NCI-H524 treated with DMSO at 0.1 percent for 48 hours (cell line): Measurements from ENCODE around the gene GSDME.
"Not testable (repeated sequence)": the region's sequence is repeated elsewhere in the genome, so short reads cannot be mapped to it uniquely, and the experiment has no call there.

ENCODE experiments used
- DNase-seq: peaks from one replicate; lab custom pipeline; 2025; lab: John Stamatoyannopoulos, UW

GSDME gene

DNA sequence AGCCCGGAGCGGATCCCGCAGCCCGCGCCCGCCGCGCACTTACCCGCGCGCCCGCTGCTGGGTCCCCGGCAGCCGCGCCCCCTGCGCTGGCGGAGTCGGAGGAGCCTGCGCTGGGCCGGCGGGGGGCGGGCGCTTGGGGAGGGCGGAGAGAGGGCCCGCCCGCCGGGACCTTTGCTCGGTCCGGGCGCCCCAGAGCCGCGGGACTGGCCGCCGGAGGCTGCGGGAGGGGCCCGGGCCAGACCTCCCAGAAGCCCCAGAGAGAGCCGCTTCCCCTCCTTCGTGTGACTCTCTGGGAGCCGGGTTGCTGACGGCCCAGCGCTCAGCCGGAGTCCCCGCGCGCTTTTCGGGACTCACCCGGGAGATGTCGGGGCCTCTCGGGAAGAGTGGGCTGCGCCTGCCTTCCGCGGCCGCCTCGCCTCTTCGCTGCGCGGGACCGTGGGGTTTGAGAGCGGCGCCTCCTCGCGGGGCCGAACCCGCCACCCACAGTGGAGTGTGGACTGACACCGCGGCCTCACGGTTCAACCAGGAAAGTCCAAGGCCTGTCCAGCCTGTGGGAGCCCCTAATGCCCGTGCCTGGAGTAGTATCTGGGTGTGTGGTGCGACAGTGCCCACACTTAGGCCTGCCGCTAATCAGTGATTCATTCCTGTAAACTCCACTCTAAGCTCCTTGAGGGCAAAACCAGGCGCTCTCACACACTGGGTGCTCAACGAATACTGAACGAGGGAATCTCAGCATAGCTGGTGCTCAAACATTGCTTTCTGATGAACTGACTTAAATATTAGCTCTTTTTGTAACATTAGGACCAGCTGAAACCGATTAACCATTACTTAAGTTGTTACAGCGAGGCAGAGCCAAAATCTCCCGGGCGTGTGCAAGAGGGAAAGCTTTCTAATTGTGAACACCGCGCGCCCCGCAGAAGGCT is at the start of gene GSDME:
Gene GSDME (minus strand): TSS at position 112 of the 923 bp plus-strand sequence. CDS start 7,690 bp downstream, outside the sequence.
- DNase-seq, result no peak

GRCh38 chr7:24802300-24802699 is 45.0 kb upstream of the GSDME start:
- DNase-seq, result no peak

- no peak for DNase-seq
Observed at GRCh38 chr7:24801883-24802282, 44.6 kb upstream of the GSDME start.

DNA sequence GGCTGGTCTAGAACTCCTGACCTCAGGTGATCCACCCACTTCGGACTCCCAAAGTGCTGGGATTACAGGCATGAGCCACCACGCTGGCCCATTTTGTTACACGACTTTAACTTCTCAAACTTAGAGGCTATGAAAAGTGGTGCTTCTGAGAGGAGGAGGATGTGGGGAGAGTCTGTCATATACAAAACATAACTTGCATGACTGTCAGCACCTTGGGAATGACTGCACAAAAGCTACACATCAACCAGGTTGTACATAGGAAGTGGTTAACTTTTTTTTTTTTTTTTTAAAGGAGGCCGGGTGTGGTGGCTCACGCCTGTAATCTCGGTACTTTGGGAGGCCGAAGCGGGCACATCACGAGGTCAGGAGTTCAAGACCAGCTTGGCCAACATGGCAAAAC is 43.4 kb upstream of the GSDME start:
- no peak for DNase-seq

DNA sequence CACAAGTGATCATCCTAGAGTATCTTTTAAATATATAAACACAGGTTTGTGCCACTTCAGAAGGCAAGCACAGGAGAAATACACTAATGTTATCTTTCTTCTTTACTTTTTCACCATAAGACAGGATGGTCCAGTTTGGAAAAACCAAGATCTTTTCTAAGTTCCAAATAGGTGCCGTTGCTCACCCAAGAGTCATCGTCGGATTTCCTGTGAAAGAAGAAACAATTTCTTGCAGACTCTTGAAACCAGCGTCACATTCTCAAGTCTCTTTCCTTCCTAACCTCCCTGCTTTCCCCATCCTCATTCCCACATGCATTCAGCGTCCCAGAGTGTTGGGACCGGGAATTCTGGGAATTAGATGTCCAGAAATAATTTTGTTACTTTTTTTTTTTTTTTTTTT is 42.8 kb upstream of the GSDME start:
- DNase-seq, result no peak

DNA sequence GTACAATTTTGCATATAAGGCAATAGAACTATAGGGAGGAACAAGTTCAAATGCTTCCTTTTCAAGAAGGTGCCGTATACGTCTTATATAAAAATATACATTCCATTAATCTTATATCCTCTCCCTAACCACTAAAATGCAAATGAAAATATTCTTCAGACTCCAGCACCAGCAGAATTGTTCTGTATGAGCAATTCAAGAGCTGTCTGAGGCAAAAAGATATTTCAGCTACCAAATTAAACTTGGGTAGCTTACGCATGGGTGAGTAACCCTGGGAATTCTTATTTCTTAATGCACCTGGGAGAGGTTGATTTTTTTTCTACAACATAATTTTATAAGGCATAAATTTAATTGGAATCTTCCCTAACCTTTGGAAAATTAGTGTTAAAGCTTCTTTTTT is 42.2 kb upstream of the GSDME start:
- DNase-seq, result no peak

DNA sequence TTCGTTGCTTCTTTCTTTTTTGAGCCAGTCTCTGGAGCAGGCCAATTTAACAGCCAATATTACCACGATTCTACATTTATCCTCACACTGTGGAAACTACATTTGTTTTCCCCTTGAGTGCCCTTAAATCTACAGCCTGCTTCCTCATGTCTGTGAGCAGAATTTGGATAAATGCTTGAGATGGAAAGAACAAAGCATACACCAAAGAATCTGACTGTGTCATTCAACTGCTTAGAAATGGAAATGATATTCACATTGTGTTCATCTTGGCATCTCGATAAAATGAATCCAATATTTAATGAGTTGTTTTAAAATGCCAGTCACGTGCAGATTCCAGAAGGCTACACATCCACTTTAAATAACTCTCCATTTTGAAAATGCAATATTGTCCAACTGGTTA is 41.0 kb upstream of the GSDME start:
- DNase-seq, result no peak

DNA sequence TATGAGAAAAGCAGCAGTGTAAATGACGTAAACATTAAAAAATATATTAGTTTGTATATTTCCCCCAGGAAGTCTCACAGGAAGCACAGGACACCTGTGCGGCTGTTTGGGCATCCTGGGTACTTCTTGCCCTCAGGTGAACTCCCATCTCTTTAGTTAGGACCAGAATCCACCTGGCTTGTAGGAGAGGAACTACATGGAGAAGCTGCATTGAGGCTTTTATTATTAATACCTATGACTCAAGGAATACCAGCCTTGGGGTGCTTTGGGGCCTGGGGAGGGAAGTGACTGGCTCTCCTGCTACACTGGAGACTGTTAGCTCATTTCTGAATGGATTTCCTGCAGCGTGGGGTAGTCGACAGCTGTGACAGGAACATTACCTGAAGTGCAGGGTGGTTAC is 40.0 kb upstream of the GSDME start:
- no peak for DNase-seq

GRCh38 chr7:24795407-24795767 is 38.1 kb upstream of the GSDME start:
- DNase-seq, result no peak

DNA sequence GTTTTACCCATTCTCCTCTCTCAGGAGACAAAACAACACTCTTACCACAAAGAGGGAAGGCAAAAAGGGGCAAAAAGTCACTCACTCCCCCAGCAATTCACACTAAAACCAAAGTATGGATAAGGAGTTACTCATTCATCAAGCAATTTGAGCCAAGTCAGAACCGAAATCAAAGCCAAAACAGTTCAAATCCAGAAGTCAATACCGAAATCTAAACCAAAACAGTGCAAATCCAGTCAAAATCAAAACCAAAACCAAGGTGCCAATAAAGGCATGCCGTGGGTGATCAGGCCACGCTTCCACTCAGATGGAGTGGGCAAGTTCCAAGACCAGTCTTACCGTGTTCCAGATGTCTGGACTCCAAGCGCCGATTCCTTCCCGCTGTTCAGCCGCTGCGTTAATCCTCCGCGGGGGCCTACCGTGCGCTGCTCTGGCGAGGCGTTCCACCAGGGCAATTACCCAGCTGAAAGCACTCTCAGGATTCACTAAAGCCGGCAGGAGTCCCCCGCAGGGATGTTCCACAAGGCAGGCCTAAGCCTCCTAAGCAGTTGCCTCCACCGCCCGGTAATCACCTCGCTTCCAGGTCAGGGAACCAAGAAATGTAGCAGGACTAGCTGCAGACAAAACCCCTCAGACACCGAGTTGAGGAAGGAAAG is 37.6 kb upstream of the GSDME start:
- DNase-seq, result not testable (repeated sequence)

DNA sequence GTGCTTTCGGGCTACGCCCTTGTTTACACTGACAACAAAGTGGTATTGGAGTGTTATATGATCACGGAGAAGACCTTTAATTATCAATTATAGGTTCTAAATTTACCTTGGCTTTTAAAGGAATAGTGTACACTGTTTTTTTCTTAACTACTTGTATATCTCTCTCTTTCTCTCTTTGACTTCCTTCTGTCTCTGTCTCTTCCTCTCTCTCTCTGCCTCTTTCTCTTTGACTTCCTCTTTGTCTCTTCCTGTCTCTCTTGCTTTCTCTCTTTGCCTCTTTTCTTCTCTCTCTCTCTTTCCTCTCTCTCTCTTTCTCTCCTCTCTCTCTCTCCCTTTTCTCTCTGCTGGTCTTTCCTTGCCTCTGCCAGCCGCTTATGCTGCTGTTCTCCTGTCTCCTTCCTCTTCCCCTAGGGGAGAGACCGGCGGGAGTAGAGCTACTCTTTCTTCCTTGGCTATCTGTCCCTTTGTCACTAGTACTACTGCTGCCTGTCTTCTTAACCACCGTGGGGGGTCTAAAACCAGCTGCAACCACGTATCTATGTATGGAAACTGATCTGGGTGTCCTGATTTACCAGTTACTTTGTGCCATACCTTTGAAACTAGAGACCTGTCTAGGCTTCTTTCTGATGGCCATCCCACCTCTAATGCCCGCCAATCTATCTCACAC is 36.9 kb upstream of the GSDME start:
- no peak for DNase-seq

GRCh38 chr7:24788961-24789576 is 31.8 kb upstream of the GSDME start:
- DNase-seq, result no peak

DNA sequence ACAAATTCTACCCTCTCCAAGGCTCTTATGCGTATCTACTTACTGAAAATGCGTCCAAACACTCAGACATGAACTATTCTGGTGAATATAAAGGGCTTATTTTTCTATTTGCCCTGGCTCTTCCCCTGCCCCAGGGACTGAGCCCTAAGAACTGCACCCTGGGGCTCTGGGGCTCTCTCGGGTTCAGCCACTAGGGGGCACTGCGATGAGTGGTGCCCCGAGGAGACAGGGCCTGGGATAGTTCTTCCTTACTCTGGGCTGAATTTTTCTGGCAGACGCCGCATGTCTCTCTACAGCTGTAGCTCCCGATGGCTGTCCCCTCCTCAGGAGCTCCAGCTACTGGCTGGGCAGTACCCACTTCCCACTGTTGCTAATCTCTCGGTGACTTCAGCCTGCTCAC is 30.8 kb upstream of the GSDME start:
- no peak for DNase-seq

GRCh38 chr7:24786941-24787340 is 29.7 kb upstream of the GSDME start:
- DNase-seq, result no peak

GRCh38 chr7:24786306-24786705 is 29.0 kb upstream of the GSDME start:
- DNase-seq, result no peak

GRCh38 chr7:24784277-24784676 is 27.0 kb upstream of the GSDME start:
- DNase-seq, result no peak

- no peak for DNase-seq
Observed at GRCh38 chr7:24783698-24784097, 26.4 kb upstream of the GSDME start.

DNA sequence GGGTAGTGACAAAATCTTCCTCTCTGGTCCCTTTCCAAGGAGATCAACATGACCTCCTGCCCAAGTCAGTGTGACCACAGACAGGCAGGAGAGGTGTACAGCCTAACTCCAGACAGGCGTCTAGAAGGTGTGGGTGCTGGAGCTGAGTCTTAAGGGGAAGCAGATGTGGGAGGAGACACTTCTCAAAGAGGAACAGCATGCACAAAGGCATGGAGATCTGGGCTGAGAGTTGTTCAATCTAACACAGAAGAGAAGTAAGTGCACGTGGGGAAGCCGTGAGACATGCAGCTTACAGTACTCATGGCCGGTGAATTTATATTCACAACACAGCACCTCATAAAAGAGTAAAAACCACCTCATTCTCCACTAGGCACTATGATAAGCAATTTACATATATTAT is 23.8 kb upstream of the GSDME start:
- DNase-seq, result no peak

- no peak for DNase-seq
Observed at GRCh38 chr7:24779283-24779655, 22.0 kb upstream of the GSDME start.

DNA sequence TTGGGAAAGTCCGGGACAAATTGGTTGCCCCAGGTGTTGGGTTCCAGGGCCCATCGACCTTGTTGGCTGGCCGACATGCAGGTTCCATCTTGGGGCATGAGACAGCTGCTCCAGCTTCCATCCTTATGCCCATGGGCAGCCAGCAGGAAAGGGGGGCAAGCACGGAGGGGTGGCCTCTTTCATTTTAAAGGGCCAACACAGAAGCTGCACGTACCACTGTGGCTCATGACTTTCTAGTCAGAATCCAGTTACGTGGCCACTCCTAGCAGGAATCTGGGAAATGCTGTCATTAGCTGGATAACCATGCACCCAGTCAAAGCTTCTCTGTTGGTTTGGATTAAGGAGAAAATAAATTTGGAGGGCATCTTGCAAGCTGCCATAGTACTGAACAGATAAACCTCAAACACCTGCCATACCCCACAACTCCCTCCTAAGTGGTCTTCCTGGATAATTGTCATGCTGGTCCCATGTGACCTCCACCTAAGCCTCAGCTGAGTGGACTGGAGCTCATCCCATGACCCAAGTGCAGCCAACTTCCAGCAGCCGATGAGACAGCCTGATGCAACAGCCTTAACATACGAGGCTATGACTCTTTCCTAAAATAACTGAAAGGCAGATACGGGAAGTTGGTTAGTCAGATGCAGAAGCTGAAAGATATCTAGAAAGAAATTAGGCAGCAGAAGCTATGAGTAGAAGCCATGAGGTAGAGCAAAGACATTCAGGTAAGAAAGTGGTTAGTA is 21.4 kb upstream of the GSDME start:
- no peak for DNase-seq

DNA sequence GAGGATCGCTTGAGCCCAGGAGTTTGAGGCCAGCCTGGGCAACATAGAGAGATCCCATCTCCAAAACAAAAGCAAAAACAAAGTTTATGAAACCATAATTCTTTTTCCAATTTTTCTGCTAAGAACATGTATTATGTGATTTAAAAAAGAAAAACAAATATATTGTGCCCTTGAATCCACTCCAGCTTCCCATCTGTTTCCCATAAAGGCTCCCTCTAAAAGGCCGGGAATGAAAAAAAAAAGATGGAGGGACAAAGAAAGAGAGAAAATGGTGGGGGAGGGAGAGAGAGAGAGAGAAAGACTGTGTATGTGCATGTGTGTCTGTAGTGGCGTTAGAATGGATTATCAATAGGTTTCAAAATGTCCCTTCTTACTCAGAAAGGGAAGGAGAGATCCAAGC is 20.5 kb upstream of the GSDME start:
- DNase-seq, result no peak

DNA sequence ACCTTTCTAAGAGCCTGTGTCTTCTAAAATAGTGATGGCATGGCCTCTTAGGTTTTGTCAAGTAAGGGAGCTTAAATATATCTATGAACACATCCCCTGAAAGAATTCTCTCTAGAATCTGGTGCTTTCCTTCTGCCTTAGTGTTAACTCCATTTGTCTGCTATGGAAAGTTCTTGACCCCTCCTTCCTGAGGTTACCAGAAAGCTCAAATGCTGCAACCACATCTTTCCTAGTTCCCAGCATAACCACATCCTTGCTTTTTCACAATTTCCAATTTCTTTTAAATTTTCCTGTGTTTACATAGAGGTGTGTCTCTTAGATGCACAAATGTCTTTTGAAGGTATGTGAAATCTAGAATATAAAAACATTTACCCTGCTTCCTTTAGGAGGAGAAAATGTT is 16.4 kb upstream of the GSDME start:
- no peak for DNase-seq
